Mucosa of gallbladder (tissue), 1 donor: ENCODE measurements around the gene CC2D2A. TPM values are rescaled to one million over a fixed set of nuclear protein-coding genes. Genes with fewer than 3 reads are reported as not detected.
"Not testable (repeated sequence)": the region's sequence is repeated elsewhere in the genome, so short reads cannot be mapped to it uniquely, and the experiment has no call there.

Experiments used
- DNase-seq: peaks from one replicate; pipeline ENCODE4 v3.0.0-alpha.2; 2020; ENCODE audit warnings: low spot score
- total RNA-seq: library from RNA; stranded (reverse); gene quantifications from one replicate; pipeline ENCODE4 v1.2.1, GENCODE V29; 2021
- donor health status: DM: no; HTN: no; CAD: no.

Gene CC2D2A
- total RNA-seq, 1 donor from 2014 or later, result 29.9 TPM

DNA sequence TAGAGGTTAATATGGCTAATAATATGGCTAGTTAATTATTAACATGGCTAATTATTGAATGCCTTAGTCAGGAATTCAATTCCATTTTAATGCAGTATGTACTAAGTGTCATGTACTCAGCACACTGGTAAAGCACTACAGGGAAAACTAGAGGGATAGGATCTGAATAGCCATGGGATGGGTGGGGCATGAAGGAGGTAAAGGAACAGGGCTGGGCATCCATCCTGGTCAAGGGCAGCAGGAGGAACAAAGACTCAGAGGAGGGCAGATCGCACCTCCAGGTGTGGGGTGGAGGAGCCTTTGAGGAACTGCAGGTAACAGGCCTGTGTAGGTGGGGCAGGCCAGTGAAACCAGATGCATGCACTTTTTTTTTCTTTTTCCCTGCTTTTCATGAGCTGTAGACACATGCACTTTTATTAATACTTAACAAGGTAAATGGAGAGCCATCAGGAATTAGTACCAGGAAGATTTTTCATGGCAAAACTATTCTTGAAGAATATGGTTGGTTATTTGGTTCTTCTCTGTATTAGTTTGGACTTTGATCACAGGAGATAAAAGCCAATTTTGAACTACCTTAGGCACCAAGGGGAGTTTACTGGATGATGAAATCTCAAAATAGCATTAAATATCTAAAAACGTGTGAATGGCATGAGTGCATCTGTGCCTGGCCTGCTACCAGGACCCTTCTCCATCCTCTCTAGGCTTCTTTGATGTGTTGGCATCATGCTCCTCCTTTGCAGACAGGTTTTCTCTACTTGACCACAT lies 88.3 kb downstream of the CC2D2A start:
- peak; percentile 67 for DNase-seq

DNA sequence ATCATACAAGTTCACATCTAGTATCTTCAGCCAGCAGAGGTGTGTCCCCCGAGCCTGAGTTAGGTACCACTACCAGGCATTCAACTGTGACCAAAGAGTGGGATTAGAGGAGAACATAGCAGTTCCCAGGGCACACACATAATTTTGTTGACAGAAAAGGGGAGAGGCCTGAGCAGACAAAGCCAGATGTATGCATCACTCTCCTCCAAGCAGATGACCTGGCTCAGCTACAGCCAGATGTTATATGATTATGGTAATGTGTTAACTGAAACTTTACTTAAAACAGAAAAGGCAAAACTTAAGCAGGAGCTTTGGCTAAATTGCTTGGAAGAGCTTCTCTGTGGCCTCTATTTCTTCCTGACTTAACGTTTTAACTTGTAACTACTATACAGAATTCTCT lies 88.9 kb downstream of the CC2D2A start:
- DNase-seq, result no peak

DNA sequence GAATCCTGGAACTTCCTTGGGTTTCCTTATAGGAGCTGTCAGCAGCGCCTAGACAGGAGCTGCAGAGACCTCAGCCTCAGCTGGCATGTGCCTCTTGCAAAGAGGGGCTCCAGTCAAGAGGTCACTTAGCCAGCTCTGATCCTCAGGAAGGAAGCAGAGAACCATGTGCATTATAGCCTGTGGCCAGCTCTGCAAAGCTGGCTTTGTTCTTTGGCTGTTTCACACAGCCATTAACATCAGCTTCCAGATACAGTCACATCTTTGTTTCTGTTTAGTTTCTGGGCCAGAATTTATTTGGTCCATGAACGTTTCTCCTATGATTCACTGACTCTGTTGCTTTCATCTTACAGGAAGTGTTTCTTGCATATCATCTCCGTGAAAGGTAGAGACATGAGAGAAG lies 92.4 kb downstream of the CC2D2A start:
- DNase-seq, result no peak

DNA sequence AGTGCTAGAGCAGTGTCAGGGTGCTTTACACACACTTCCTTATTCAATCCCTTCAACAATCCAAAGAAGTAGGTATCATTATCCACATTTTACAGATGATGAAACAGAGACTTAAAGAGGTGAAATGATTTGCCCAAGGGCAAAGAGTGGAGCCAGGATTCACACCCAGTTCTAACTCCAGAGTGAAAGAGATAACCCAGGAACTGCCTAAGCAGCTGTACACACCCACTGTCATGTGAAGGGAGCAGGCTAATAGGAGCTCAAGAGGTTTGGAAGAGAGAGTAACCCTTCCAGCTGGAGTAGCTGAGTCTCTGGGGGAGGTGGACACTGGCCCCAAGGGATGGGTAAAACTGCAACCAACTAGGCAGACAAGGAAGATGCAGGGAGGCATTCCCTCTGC lies 92.9 kb downstream of the CC2D2A start:
- no peak for DNase-seq

DNA sequence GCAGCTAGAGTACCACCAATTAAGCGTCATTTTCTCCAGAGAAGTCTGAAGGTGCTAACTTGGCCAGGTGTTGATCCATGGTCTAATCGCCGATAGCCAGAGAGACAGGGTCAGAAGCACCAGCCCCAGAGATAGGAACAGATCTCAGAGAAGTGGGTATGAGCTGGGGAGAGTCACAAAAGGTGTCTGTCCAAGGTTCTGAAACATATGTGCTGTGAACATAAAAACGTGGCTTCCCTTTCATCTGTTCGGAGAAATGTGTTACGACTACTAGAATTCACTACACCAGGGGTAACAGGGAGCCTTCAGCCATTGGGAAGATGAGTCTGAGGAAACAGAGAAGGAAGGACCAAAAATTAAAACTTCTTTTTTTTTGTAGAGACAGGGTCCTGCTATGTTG lies 94.2 kb downstream of the CC2D2A start:
- DNase-seq, result no peak

DNA sequence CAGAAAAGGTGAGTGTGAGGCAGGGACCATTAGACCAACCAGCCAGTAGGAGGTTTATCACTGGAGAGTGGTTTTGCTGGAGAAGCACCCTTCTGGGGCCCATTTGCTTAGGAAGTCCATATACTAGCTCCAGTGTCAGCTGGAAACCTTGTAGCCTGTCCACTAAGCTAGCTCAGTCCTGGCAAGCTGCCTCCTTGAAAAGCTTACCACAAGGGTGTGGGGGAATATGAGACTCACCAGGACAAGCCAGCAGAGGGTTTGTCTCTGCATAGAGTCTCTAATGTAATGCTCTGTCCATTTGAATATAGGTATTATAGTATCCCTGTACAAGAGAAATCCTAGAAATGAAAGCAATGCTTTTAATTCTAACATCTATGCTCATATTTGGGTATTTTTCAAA lies 99.1 kb downstream of the CC2D2A start:
- no peak for DNase-seq

DNA sequence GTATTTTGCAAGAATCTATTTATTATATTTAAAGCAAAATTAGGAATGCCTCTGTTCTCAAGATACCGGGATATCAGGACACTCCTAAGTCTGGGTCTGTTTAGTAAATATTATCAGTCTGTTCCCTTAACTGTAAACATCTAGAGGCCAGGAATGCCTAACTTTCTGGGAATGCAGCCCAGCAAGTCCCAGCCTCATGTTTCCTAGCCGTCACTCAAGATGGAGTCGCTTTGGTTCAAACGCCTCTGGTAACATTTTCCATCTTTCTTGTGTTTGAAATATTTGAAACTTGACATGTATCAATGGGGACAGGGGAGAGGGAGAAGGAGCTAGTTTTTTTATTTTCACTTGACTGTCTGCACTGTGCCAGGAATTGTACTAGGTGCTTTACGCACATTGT lies 100.1 kb downstream of the CC2D2A start:
- DNase-seq, result no peak

DNA sequence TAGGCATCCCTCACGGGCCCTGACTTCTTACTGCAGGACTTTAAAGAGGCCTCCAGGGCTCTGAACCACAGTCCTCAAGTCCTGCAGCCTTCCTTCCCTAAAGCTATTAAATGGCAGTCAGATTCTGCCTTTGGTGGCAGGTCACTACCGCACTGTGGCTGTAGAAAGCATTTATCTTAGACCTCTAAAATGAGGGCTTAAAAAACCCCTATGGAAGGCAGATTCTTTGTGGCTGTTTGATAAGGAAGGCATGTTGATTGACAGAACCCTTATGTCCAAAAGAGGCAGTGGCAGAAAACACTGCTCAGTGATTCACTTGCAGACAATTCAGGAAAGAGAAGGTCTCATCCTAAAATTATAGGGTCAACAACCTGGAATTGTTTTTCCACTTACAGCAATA lies 106.3 kb downstream of the CC2D2A start:
- DNase-seq, result no peak

DNA sequence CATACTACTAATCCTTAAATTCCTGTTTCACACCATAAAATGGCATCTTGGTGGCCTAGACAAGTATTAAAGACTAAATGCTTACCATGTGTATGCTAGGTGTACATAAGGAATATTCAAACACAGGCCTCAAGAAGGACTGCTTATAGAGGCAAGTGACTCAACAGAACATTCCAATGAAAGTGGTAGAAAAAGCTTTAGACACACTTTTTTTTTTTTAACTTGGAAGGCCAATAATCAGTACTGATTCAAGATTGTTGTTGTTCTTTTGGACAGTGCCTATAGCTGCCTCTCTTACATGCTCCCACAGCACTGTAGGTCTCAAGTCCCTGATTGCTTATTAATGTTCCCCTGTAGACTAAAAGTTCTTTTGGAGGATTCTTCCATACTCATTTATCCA lies 107.8 kb downstream of the CC2D2A start:
- DNase-seq, result no peak

DNA sequence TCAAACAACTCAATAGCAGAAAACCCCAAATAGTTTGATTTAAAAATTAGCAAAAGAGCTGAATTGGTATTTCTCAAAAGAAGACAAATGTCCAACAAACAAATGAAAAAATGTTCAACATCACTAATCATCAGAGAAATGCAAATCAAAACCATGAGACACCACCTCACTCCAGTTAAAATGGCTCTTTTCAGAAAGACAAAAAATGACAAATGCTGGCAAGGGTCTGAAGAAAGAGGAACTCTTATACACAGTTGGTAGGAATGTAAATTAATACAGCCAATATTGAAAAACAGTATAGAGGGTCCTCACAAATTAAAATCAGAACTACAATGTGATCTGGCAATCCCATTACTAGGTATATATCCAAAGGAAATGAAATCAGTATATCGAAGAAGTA lies 115.1 kb downstream of the CC2D2A start:
- no peak for DNase-seq

DNA sequence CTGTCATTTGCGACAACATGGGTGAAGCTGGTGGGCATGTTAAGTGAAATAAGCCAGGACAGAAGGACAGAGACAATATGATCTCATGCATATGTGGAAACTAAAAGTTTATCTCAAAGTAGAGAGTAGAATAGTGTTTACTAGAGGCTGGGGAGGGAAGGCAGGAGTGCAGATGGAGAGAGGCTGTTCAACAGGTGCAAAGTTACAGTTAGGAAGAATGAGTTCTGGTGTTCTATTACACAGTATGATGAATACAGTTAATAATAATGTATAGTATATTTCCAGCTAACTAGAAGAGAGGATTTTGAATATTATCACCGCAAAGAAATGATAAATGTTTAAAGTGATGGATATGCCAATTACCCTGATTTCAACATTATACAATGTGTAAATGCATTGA lies 115.6 kb downstream of the CC2D2A start:
- DNase-seq, result no peak

DNA sequence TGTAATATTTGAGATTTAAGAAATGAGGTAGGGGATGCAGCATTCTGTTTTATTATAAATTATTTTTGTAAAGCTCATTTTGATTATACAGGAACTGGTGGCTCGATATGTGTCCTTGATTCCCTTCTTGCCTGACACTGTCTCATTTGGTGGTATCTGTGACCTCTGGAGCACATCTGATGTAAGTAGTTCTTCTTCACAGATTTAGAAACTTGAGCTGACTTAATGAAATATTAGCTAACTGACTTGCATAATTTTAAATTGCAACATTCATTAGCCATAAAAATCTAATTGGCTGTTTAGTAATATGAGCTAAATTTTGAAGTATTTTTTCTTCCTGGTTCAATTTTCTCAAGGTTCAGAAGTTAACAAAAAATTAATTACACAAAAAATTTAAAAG lies 116.4 kb downstream of the CC2D2A start:
- no peak for DNase-seq

DNA sequence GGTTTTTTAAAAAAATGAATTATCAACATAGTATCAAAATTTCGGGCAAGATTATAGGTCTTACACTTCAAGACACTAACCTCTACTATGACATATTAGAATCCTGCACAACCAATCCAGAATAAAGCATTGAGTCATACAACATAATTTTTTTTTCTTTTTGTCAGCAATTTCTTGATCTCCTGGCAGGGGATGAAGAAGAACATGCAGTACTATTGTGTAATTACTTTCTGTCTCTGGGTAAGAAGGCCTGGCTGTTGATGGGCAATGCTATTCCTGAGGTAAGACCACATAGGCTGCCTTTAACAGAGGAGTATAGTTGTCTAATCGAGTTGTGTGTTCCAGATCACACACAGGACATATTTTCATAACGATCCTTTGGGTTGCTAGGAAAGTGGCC lies 118.0 kb downstream of the CC2D2A start:
- no peak for DNase-seq

DNA sequence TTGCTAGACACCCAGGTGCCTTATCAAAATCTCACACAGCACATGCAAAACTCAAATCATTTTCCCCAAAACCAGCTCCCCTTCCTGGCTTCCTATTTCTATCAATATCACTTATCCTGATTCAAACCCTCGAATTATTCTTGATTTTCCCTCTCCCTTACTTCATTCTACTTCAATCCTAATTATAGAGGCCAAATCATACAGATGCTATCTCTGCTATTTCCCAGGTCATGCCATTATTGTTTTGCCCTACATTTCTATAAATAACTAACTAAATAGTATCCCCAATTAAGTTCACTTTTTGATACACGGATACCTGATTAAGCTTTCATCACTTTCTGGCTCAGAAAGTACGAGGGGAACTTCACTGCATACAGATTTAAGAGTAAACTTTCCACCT lies 123.1 kb downstream of the CC2D2A start:
- no peak for DNase-seq

DNA sequence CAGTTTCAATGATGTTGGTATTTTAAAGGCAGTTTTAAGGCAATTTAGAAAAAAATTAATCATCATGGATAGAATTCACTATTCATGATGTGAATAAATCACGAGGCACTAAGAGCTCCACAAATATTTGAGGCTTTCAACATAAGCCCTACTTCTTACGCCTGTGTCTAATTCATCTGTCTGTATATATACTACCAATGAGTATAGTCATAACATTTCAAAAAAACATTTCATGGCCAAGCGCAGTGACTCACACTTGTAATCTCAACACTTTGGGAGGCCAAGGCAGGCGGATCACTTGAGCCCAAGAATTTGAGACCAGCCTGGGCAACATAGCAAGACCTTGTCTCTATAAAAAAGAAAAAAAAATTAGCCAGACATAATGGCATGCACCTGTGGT lies 129.0 kb downstream of the CC2D2A start:
- DNase-seq, result no peak

DNA sequence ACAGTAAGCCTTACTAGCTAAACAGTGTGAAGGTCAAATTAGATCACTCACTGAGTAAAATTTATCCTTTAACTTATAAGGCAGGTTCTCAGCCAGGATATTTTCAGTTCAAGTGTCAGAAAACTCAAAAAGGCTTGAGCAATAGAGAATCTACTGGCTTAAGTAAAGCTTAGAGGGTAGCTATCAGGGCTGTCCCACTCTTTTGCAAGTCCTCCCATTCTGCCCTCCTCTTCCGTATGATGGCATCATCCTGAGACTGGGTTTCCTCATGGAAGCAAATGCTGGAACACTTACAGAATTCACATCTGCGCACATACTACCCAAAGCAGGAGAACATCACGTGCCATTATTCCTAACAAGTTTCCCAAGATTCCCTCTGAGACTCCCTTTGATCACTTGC lies 130.5 kb downstream of the CC2D2A start:
- no peak for DNase-seq

DNA sequence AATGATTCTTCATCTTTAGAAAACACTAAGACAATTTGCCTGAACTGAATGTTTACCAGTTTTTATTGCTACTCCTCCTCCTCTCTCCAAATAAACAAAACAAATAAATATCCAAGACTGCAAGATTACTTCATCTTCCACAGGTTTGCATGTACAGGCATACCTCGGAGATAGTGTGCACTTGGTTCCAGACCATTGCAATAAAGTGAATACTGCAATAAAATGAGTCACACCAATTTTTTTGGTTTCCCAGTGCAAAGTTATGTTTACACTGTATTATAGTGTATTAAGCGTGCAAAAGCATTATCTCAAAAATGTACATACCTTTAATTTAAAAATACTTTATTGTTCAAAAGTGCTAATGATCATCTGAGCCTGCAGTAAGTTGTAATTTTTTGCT lies 132.2 kb downstream of the CC2D2A start:
- DNase-seq, result no peak

DNA sequence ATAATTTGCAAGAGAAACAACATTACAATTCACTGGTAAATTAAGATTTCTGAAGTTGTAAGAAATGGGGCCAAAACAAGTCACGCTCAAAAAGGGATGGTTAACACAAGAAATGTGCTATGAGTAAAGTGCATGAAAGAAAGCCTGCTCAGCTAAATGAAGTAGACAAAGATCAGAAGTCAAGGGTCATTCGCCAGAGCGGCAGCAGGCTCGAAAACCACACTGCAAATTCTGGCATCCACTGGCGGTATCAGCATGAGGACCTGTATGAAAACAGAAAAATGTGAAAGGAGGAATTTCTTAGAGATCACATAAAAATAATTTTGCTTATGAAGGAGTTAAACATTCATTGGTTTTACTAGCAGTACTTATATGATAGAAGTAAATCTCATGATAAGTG lies 135.9 kb downstream of the CC2D2A start:
- DNase-seq, result no peak

DNA sequence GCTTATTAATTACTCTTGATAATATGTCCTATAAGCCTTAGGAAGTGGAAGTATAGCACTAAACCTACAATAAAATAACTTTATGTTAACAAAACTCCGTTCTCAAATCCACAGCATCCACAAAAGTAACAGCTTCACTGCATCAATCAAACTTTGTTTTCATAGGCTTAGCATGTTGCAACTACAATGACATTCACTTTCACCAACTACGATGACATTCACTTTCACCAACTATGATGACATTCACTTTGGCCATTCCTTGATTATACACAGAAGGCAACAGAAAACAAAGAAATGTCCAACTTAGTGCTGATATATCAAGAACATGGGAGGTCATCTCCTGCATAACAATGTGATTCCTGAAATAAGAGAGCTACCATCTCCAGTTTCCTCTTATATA lies 141.2 kb downstream of the CC2D2A start:
- no peak for DNase-seq

DNA sequence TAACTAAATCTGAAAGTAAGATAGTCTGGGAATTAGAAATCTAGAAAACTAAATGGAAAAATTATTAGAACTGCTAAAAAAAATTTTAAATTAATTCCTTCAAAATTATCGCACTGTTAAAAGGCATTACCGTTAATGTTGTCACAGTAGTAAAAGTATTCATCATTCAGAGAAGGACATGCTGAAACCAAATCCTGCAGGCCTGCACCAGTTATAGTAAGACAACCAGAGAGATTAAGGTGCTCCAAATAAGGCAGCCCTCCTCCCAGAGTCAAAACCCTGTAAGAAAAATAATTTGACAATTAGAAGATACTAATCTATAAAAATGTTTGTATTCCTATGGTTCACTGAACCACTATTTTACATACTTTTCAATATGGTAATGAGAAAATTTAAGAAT lies 142.5 kb downstream of the CC2D2A start:
- no peak for DNase-seq

DNA sequence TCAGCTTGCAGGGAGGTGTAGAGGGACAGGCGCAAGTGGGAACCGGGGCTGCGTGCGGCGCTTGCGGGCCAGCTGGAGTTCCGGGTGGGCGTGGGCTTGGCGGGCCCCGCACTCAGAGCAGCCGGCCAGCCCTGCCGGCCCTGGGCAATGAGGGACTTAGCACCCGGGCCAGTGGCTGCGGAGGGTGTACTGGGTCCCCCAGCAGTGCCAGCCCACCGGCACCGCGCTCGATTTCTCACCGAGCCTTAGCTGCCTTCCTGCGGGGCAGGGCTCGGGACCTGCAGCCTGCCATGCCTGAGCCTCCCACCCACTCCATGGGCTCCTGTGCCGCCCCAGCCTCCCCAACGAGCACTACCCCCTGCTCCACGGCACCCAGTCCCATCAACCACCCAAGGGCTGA lies 145.2 kb downstream of the CC2D2A start:
- DNase-seq, result not testable (repeated sequence)

DNA sequence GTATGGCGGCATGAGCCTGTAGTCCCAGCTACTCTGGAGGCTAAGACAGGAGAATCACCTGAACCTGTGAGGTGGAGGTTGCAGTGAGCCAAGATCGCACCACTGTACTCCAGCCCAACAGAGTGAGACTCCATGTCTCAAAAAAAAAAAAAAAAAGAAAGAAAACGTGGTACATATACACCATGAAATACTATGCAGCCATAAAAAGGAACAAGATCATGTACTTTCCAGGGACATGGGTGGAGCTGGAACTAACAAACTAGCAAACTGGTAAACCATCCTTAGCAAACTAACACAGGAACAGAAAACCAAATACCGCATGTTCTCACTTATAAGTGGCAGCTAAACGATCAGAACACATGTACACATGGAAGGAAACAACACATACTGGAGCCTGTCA lies 147.7 kb downstream of the CC2D2A start:
- DNase-seq, result not testable (repeated sequence)

DNA sequence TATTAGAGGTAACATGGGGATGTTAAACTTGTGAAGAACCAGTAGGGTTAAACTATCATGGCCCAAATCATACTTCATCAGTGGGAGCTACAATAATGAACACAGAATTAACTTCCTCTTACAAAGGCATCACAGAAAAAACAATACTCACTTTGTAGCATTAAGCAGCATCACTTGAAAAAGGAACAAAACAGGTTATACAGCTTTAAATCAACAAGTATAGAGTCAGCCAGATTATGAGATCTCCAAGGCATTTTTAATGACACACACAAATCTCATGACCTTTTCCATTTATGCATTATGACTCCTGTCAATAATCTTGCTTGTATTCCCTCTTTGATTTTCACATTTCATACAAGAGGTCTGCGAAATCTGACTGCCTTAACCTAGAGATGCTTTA lies 167.1 kb downstream of the CC2D2A start:
- DNase-seq, result no peak

DNA sequence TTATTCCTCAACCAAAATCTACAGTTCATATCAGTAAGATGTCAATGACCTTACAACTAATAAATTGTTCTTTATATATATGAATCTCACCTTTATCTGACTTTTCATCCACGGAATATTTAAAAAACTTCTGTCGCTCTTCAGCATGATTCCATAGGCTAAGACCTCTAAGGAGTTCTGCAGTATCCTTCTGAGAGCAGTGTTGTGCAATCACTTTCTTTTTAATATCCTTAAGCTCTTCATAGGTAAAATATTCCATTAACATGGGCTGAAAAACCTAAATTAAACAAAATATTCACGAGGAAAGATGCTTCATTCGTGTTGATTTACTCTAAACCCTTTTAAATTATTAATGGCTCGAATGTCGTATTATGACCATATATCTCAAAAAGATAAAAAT lies 168.7 kb downstream of the CC2D2A start:
- DNase-seq, result no peak
